ENCODE data around the gene PHF11.

DNA sequence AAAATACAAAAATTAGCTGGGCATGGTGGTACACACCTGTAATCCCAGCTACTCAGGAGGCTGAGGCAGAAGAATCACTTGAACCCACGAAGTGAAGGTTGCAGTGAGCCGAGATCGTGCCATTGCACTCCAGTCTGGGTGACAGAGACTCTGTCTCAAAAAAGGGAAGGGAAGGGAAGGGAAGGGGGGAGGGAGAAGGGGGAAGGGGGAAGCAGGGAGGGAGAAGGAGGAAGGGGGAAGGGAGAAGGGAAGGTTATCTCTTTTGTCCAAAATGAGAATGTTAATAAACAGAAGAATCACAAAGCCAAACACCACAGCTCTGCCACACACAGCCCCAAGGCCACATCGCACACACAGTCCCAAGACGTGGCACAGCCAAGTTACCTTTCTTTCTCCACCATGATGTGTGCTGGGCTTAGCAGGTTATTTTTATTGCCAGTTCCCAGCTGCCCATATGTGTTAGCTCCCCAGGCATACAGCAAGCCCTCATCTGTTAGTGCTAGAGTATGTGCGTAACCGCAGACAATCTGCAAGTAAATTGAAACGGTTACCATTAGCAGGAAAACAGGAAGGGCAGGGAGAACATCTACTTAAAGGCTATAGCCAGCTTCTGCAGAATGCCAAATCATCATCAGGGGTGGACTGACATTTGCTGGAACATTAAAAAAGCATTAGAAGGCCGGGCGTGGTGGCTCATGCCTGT lies 55.3 kb downstream of the PHF11 start:
- TF ChIP-seq ZBTB17 (tag by site-specific recombination; IDR thresholded peaks at IDR 0.05) (no peak), TCF7L2 (IDR thresholded peaks at IDR 0.05; ENCODE audit: borderline replicate concordance, low read depth, low read length) (no peak), SP7 (tag by site-specific recombination; IDR thresholded peaks at IDR 0.05) (no peak)
- TF ChIP-seq, protein P1, sequence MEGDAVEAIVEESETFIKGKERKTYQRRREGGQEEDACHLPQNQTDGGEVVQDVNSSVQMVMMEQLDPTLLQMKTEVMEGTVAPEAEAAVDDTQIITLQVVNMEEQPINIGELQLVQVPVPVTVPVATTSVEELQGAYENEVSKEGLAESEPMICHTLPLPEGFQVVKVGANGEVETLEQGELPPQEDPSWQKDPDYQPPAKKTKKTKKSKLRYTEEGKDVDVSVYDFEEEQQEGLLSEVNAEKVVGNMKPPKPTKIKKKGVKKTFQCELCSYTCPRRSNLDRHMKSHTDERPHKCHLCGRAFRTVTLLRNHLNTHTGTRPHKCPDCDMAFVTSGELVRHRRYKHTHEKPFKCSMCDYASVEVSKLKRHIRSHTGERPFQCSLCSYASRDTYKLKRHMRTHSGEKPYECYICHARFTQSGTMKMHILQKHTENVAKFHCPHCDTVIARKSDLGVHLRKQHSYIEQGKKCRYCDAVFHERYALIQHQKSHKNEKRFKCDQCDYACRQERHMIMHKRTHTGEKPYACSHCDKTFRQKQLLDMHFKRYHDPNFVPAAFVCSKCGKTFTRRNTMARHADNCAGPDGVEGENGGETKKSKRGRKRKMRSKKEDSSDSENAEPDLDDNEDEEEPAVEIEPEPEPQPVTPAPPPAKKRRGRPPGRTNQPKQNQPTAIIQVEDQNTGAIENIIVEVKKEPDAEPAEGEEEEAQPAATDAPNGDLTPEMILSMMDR (tag by site-specific recombination; IDR thresholded peaks at IDR 0.05), result no peak
